ENCODE data around the gene TSPAN4.
A peak's percentile ranks its signal among the peaks of the same experiment; 100 is the strongest.

The TSPAN4 gene

GRCh38 chr11:812390-812789, 30.3 kb upstream of the TSPAN4 start:
- H3K36me3 ChIP-seq (ENCODE audit: insufficient read depth, low read length) = peaks cover 39% of the 10 kb centered on the region
- no peak for DNase-seq
- H3K27me3 ChIP-seq (ENCODE audit: insufficient read depth, low read length, poor library complexity) = no peaks in the 10 kb centered on the region
- H3K9me3 ChIP-seq (ENCODE audit: insufficient read depth, low read length, severe bottlenecking) = no peaks in the 10 kb centered on the region
- H3K4me2 ChIP-seq (ENCODE audit: insufficient read depth, low read length) = peak overlapping the region; percentile 74; the same call in 1 of the 2 replicates
- TF ChIP-seq CTCF (IDR thresholded peaks at IDR 0.05; ENCODE audit: borderline replicate concordance, extremely low read depth, low read length, poor library complexity, severe bottlenecking) (no peak), EZH2 (IDR thresholded peaks at IDR 0.05; ENCODE audit: borderline replicate concordance, low read depth, low read length, severe bottlenecking) (no peak)
- H2AFZ ChIP-seq (ENCODE audit: low read depth, low read length) = no peak overlapping the region
- peak overlapping the region in 1 of 2 experiments; percentile 79; a peak in 1 of 4 replicates for H3K4me3 ChIP-seq (ENCODE audit: low read depth in 1 of 2, low read length in 2 of 2)
- H4K20me1 ChIP-seq (ENCODE audit: insufficient read depth, low read length) = peaks cover 45% of the 10 kb centered on the region
- peaks cover 47% of the 10 kb centered on the region for H3K79me2 ChIP-seq (ENCODE audit: insufficient read depth, low read length)
- ATAC-seq (ENCODE audit: insufficient read depth, low read depth) = no peak
- no peak overlapping the region for H3K27ac ChIP-seq (ENCODE audit: low read length)
- H3K9ac ChIP-seq (ENCODE audit: low read depth, low read length) = no peak overlapping the region; the same call in 1 of the 2 replicates
- H3K4me1 ChIP-seq (ENCODE audit: insufficient read depth, low read length) = peaks cover 38% of the 10 kb centered on the region

GRCh38 chr11:813072-813455, 29.6 kb upstream of the TSPAN4 start:
- H3K79me2 ChIP-seq (ENCODE audit: insufficient read depth, low read length) = peaks cover 40% of the 10 kb centered on the region
- no peak for ATAC-seq (ENCODE audit: insufficient read depth, low read depth)
- no peak overlapping the region for H3K9ac ChIP-seq (ENCODE audit: low read depth, low read length)
- H3K4me3 ChIP-seq (ENCODE audit: low read depth in 1 of 2, low read length in 2 of 2) = no peak overlapping the region
- H3K36me3 ChIP-seq (ENCODE audit: insufficient read depth, low read length) = peaks cover 39% of the 10 kb centered on the region
- H3K27ac ChIP-seq (ENCODE audit: low read length) = no peak overlapping the region
- H4K20me1 ChIP-seq (ENCODE audit: insufficient read depth, low read length) = peaks cover 45% of the 10 kb centered on the region
- H3K4me2 ChIP-seq (ENCODE audit: insufficient read depth, low read length) = no peak overlapping the region
- no peak for TF ChIP-seq CTCF (IDR thresholded peaks at IDR 0.05; ENCODE audit: borderline replicate concordance, extremely low read depth, low read length, poor library complexity, severe bottlenecking)
- TF ChIP-seq EZH2 (IDR thresholded peaks at IDR 0.05; ENCODE audit: borderline replicate concordance, low read depth, low read length, severe bottlenecking) = no peak
- no peaks in the 10 kb centered on the region for H3K27me3 ChIP-seq (ENCODE audit: insufficient read depth, low read length, poor library complexity)
- no peak for DNase-seq
- peaks cover 32% of the 10 kb centered on the region for H3K4me1 ChIP-seq (ENCODE audit: insufficient read depth, low read length)
- H2AFZ ChIP-seq (ENCODE audit: low read depth, low read length) = no peak overlapping the region
- H3K9me3 ChIP-seq (ENCODE audit: insufficient read depth, low read length, severe bottlenecking) = no peaks in the 10 kb centered on the region

- Histone ChIP-seq H2AFZ (ENCODE audit: low read depth, low read length) (no peak overlapping the region), H3K36me3 (ENCODE audit: insufficient read depth, low read length) (peaks cover 39% of the 10 kb centered on the region), H3K27me3 (ENCODE audit: insufficient read depth, low read length, poor library complexity) (no peaks in the 10 kb centered on the region), H4K20me1 (ENCODE audit: insufficient read depth, low read length) (peaks cover 45% of the 10 kb centered on the region), H3K4me1 (ENCODE audit: insufficient read depth, low read length) (peaks cover 28% of the 10 kb centered on the region), H3K27ac (ENCODE audit: low read length) (no peak overlapping the region), H3K9me3 (ENCODE audit: insufficient read depth, low read length, severe bottlenecking) (no peaks in the 10 kb centered on the region), H3K4me2 (ENCODE audit: insufficient read depth, low read length) (no peak overlapping the region; the same call in 1 of the 2 replicates), H3K9ac (ENCODE audit: low read depth, low read length) (no peak overlapping the region), H3K79me2 (ENCODE audit: insufficient read depth, low read length) (peaks cover 35% of the 10 kb centered on the region), H3K4me3 (ENCODE audit: low read depth in 1 of 2, low read length in 2 of 2) (no peak overlapping the region)
- no peak for DNase-seq
- TF ChIP-seq EZH2 (IDR thresholded peaks at IDR 0.05; ENCODE audit: borderline replicate concordance, low read depth, low read length, severe bottlenecking) (no peak), CTCF (IDR thresholded peaks at IDR 0.05; ENCODE audit: borderline replicate concordance, extremely low read depth, low read length, poor library complexity, severe bottlenecking) (no peak)
- ATAC-seq (ENCODE audit: insufficient read depth, low read depth) = no peak
Measured at GRCh38 chr11:813456-814096, 29.1 kb upstream of the TSPAN4 start.

Data from DND-41 (cell line).